HepG2 (cell line): ENCODE measurements around the gene RAD9A. TPM values are rescaled to one million over a fixed set of nuclear protein-coding genes. Genes with fewer than 3 reads are reported as not detected.

Experiments used
- ATAC-seq: fragments of 200-7000 bp; cut with Tn5 transposase; 3 replicates; pipeline ENCODE4 v1.9.1; 2020; ENCODE audit warnings: mild to moderate bottlenecking, moderate library complexity
- BruUV-seq: library from RNA; stranded (reverse); fragments of 400-500 nt; replicated peaks from 2 replicates; lab custom pipeline; 2021; lab: Mats Ljungman, UMichigan
- CTCF ChIA-PET: fragments of 300-600 bp; formaldehyde crosslinking; extraction: SDS; loops from one replicate; lab custom pipeline; 2021; ENCODE audit warnings: low total read pairs, inconsistent platforms, low intra/inter-chr PET ratio; lab: Yijun Ruan, JAX
- POLR2A ChIA-PET: fragments of 350-600 bp; sonication (Branson Sonifier 250); formaldehyde crosslinking; loops from one replicate; lab custom pipeline; 2020; ENCODE audit warnings: antibody characterized with exemption, inconsistent platforms; lab: Yijun Ruan, JAX
- DNase-seq: peaks from one replicate; pipeline ENCODE4 v3.0.0-alpha.2; 2015; ENCODE audit warnings: low spot score
- FAIRE-seq: peaks from 3 replicates; lab custom pipeline; 2011; peaks lifted over from hg19 to GRCh38; lab: Jason Lieb, UNC
- H2AFZ ChIP-seq: one replicate; pipeline ENCODE4 v1.6.1; 2011; ENCODE audit warnings: low read length, inconsistent platforms
- H3K27ac ChIP-seq: fragments of 300-600 bp; 3 replicates; pipeline ENCODE4 v1.8.0; 2011; ENCODE audit warnings: mixed run types, mild to moderate bottlenecking, mixed read lengths, low read length, inconsistent platforms; ENCODE audit not compliant: insufficient read depth; ENCODE audit errors: extremely low read length
- H3K27me3 ChIP-seq, 2 experiments: fragments of 200-600 bp in 1 of 2; 2 replicates in 1 of 2; 3 replicates in 1 of 2; pipeline versions ENCODE4 v1.6.0 to v1.8.0; 2011; ENCODE audit warnings: low read length in 2 of 2, mild to moderate bottlenecking in 2 of 2, moderate library complexity in 2 of 2, inconsistent platforms in 1 of 2; ENCODE audit not compliant: insufficient read depth in 2 of 2, control insufficient read depth in 1 of 2
- H3K36me3 ChIP-seq, 2 experiments: fragments of 200-600 bp in 1 of 2; replicated peaks in 1 of 2; 2 replicates in 1 of 2; 3 replicates in 1 of 2; pipeline versions ENCODE4 v1.5.1 to v1.8.0; 2011; ENCODE audit warnings: low read length in 2 of 2, inconsistent platforms in 1 of 2; ENCODE audit not compliant: insufficient read depth in 2 of 2, control insufficient read depth in 1 of 2
- H3K4me1 ChIP-seq: 2 replicates; pipeline ENCODE4 v1.5.1; 2012; ENCODE audit warnings: low read length, inconsistent platforms; ENCODE audit not compliant: insufficient read depth
- H3K4me2 ChIP-seq: 2 replicates; pipeline ENCODE4 v1.6.0; 2011; ENCODE audit warnings: low read depth, low read length, inconsistent platforms
- H3K4me3 ChIP-seq, 3 experiments: fragments of 200-600 bp in 1 of 3; sonication (generic), shearing (Covaris generic) in 1 of 3; replicated peaks in 1 of 3; 2 replicates each; pipeline ENCODE4 v1.5.1; 2011 to 2016; ENCODE audit warnings: low read length in 3 of 3, inconsistent platforms in 2 of 3, low read depth in 2 of 3, mild to moderate bottlenecking in 2 of 3, control low read depth in 1 of 3, mixed read lengths in 1 of 3; ENCODE audit not compliant: insufficient read depth in 1 of 3
- H3K79me2 ChIP-seq: one replicate; pipeline ENCODE4 v1.6.1; 2011; ENCODE audit warnings: low read length, inconsistent platforms; ENCODE audit not compliant: insufficient read depth
- H3K9ac ChIP-seq: 2 replicates; pipeline ENCODE4 v1.6.0; 2011; ENCODE audit warnings: mild to moderate bottlenecking, low read depth, low read length, inconsistent platforms; ENCODE audit not compliant: insufficient read depth
- H3K9me3 ChIP-seq: 2 replicates; pipeline ENCODE4 v1.5.1; 2012; ENCODE audit warnings: mild to moderate bottlenecking, low read length
- H4K20me1 ChIP-seq: 2 replicates; pipeline ENCODE4 v1.6.0; 2011; ENCODE audit warnings: inconsistent platforms, mild to moderate bottlenecking, low read length, moderate library complexity; ENCODE audit not compliant: insufficient read depth
- GATAD2A ChIP-seq: IDR thresholded peaks from 2 replicates; pipeline ENCODE4 v1.6.1; 2016
- NFYC ChIP-seq: IDR thresholded peaks from 2 replicates; pipeline ENCODE4 v1.6.1; 2016; ENCODE audit warnings: missing genetic modification reagents, missing compliant biosample characterization
- TBP ChIP-seq: sonication (generic); formaldehyde crosslinking; IDR thresholded peaks from 2 replicates; pipeline ENCODE4 v1.5.0; 2020; ENCODE audit warnings: missing genetic modification reagents
- WGBS: methylation state at CpG from one replicate; pipeline ENCODE4 v1.1.6; 2017; ENCODE audit warnings: low lambda C conversion rate; 5-methylcytosine and 5-hydroxymethylcytosine counted together
- in situ Hi-C: cut with HindIII; loops from 2 replicates; pipeline ENCODE4 v1.10.0; 2017; ENCODE audit warnings: low pct_unique_long_range_greater_than_20kb; ENCODE audit not compliant: extremely low pct_ligation_motif_present
- intact Hi-C: fragments of 100-400 bp; cut with micrococcal nuclease; formaldehyde crosslinking; loops from one replicate; pipeline ENCODE4 v1.10.0; 2022; ENCODE audit not compliant: unreplicated experiment
- polyA plus RNA-seq, 8 experiments: library from polyadenylated mRNA; depleted of rRNA in 3 of 8; stranded (reverse) in 7 of 8; unstranded in 1 of 8; fragments of >200 nt; fragmentation: Illumina TruSeq in 4 of 8; extraction: Trizol in 4 of 8; gene quantifications; 2 replicates each; pipeline versions ENCODE4 v1.2.1 to v1.2.3, GENCODE V29; 2011 to 2016; ENCODE audit warnings: low read depth in 4 of 8, missing spikeins in 1 of 8, mixed read lengths in 1 of 8; ENCODE audit not compliant: insufficient read depth in 1 of 8
- total RNA-seq, 5 experiments: library from RNA; depleted of rRNA; stranded (reverse); fragments of >200 nt; fragmentation: Illumina TruSeq; extraction: Trizol; gene quantifications; 2 replicates each; pipeline ENCODE4 v1.2.3, GENCODE V29; 2016; ENCODE audit warnings: low read depth in 1 of 5
- TF ChIP-seq, protein P1 (sequence below), 2 experiments: fragments of 450-650 bp in 1 of 2; sonication (generic) in 1 of 2; formaldehyde crosslinking in 1 of 2; IDR thresholded peaks; 2 replicates each; pipeline versions ENCODE4 v1.6.1 to v1.8.0; 2016 to 2022; ENCODE audit warnings: antibody characterized with exemption in 1 of 2, mild to moderate bottlenecking in 1 of 2, missing genetic modification reagents in 1 of 2
- TF ChIP-seq, protein P2 (sequence below): sonication (generic); formaldehyde crosslinking; conservative IDR thresholded peaks from 2 replicates; pipeline ENCODE4 v1.4.0; 2020; ENCODE audit warnings: missing genetic modification reagents
- TF ChIP-seq, protein P3 (sequence below): sonication (generic); formaldehyde crosslinking; IDR thresholded peaks from 2 replicates; pipeline ENCODE4 v1.8.0; 2022; ENCODE audit warnings: low read depth, missing genetic modification reagents

RAD9A gene
- total and polyA plus RNA-seq, 2 of the 13 experiments (the other 11 are each of a cell fraction or from before 2014, with no cell fraction given): 10.1 to 15.7 TPM

DNA sequence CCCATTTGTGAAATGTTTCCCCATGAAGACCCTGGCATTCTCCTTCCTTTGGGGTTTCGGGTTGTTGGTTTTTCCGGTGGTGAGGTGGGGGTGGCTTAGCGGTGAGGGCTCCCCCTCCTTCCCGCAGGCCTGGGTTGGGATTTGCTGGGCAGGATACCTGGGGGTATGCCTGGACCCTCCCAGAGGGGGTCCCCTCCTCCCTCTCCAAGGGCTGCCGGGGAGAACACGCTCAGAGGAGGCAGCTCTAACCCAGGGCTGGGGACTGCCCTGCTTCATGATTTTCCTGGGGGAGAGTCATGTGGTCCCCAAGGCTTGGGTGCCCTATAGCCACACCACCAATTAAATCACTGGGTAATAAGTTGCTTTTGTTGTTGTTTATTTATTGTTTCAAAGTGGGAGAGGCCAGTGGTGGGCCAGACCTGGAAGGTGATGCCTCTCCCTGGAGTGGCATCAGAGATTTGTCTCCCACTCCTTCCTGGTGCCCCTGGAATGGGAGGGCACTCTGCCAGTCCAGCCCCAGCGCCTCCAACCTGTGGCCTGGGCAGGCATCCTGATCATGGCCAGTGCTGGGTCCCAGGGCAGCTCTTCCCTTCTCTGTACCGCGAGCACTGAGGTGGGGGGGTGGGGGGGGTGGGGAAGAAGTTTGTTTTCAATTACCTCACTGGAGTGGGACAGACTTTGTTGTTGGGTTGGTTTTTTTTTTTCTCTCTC lies 17.1 kb upstream of the RAD9A start:
- Histone ChIP-seq H3K79me2 (no peaks in the 10 kb centered on the region), H3K9ac (0 out of 2 replicates have a peak overlapping the region, but pooled peaks have one; percentile 3), H3K4me1 (peaks cover 38% of the 10 kb centered on the region), H3K27me3 (peaks cover 3 to 11% of the 10 kb centered on the region in 2 experiments; a peak in 3 of 5 replicates), H3K4me2 (peak overlapping the region; percentile 92), H3K36me3 (no peaks in the 10 kb centered on the region), H3K4me3 (peak overlapping the region in 2 of 3 experiments; percentile 75; a peak in 1 of 6 replicates), H3K9me3 (no peaks in the 10 kb centered on the region), H4K20me1 (no peaks in the 10 kb centered on the region), H2AFZ (no peak overlapping the region), H3K27ac (no peak overlapping the region)
- intact Hi-C loops: no loop called here
- FAIRE-seq (no peak), ATAC-seq (no peak), DNase-seq (no peak)
- ChIA-PET POLR2A (interaction anchor here (1.0 to 18.5 kb wide), 10 partner anchors 12 to 135 kb away, joined by 3 to 365 read pairs (median 9); partner anchors contain the start of genes ANKRD13D, POLD4, PPP1CA and RAD9A), CTCF (interaction anchor here (1.2 kb wide), 1 partner anchor 24 kb away, joined by 3 read pairs; no protein-coding TSS in a partner anchor)
- TF ChIP-seq, protein P1, sequence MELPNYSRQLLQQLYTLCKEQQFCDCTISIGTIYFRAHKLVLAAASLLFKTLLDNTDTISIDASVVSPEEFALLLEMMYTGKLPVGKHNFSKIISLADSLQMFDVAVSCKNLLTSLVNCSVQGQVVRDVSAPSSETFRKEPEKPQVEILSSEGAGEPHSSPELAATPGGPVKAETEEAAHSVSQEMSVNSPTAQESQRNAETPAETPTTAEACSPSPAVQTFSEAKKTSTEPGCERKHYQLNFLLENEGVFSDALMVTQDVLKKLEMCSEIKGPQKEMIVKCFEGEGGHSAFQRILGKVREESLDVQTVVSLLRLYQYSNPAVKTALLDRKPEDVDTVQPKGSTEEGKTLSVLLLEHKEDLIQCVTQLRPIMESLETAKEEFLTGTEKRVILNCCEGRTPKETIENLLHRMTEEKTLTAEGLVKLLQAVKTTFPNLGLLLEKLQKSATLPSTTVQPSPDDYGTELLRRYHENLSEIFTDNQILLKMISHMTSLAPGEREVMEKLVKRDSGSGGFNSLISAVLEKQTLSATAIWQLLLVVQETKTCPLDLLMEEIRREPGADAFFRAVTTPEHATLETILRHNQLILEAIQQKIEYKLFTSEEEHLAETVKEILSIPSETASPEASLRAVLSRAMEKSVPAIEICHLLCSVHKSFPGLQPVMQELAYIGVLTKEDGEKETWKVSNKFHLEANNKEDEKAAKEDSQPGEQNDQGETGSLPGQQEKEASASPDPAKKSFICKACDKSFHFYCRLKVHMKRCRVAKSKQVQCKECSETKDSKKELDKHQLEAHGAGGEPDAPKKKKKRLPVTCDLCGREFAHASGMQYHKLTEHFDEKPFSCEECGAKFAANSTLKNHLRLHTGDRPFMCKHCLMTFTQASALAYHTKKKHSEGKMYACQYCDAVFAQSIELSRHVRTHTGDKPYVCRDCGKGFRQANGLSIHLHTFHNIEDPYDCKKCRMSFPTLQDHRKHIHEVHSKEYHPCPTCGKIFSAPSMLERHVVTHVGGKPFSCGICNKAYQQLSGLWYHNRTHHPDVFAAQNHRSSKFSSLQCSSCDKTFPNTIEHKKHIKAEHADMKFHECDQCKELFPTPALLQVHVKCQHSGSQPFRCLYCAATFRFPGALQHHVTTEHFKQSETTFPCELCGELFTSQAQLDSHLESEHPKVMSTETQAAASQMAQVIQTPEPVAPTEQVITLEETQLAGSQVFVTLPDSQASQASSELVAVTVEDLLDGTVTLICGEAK (IDR thresholded peaks at IDR 0.05): no peak
- TF ChIP-seq, protein P1 (CRISPR knock-in tag; IDR thresholded peaks at IDR 0.05): no peak
- TF ChIP-seq NFYC (no peak), TBP (CRISPR knock-in tag) (no peak), GATAD2A (0 out of 2 replicates have a peak, but pooled peaks have one; percentile 5)
- TF ChIP-seq, protein P2, sequence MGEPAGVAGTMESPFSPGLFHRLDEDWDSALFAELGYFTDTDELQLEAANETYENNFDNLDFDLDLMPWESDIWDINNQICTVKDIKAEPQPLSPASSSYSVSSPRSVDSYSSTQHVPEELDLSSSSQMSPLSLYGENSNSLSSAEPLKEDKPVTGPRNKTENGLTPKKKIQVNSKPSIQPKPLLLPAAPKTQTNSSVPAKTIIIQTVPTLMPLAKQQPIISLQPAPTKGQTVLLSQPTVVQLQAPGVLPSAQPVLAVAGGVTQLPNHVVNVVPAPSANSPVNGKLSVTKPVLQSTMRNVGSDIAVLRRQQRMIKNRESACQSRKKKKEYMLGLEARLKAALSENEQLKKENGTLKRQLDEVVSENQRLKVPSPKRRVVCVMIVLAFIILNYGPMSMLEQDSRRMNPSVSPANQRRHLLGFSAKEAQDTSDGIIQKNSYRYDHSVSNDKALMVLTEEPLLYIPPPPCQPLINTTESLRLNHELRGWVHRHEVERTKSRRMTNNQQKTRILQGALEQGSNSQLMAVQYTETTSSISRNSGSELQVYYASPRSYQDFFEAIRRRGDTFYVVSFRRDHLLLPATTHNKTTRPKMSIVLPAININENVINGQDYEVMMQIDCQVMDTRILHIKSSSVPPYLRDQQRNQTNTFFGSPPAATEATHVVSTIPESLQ (CRISPR knock-in tag): no peak
- TF ChIP-seq, protein P3, sequence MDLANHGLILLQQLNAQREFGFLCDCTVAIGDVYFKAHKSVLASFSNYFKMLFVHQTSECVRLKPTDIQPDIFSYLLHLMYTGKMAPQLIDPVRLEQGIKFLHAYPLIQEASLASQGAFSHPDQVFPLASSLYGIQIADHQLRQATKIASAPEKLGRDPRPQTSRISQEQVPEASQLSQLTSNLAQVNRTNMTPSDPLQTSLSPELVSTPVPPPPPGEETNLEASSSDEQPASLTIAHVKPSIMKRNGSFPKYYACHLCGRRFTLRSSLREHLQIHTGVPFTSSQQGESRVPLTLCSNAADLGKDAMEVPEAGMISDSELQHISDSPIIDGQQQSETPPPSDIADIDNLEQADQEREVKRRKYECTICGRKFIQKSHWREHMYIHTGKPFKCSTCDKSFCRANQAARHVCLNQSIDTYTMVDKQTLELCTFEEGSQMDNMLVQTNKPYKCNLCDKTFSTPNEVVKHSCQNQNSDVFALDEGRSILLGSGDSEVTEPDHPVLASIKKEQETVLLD (CRISPR knock-in tag): no peak
- in situ Hi-C loops: no loop called here
- WGBS: 8% methylated on average over 7 of the region's 9 CpGs
- BruUV-seq: TSS peak; percentile 70
